HepG2 (cell line): ENCODE data around the gene LCN2.

Experiments
- BATF2 ChIP-seq: sonication (generic); formaldehyde crosslinking; IDR thresholded peaks from 2 replicates; pipeline ENCODE4 v1.8.0; 2022; ENCODE audit warnings: mild to moderate bottlenecking, missing genetic modification reagents, moderate library complexity
- CTCF ChIP-seq: sonication (generic); formaldehyde crosslinking; IDR thresholded peaks from 2 replicates; pipeline ENCODE4 v1.5.0; 2020; ENCODE audit warnings: mild to moderate bottlenecking, missing genetic modification reagents, moderate library complexity
- EZH2 ChIP-seq: conservative IDR thresholded peaks from 2 replicates; pipeline ENCODE4 v1.6.1; 2012; ENCODE audit warnings: mild to moderate bottlenecking, low read depth, low read length, moderate library complexity
- MXI1 ChIP-seq: IDR thresholded peaks from 3 replicates; pipeline ENCODE4 v1.6.1; 2012; ENCODE audit warnings: low read depth, low read length, inconsistent platforms, borderline replicate concordance
- SNAI1 ChIP-seq: sonication (generic); formaldehyde crosslinking; IDR thresholded peaks from 2 replicates; pipeline ENCODE4 v1.5.0; 2020; ENCODE audit warnings: mild to moderate bottlenecking, missing genetic modification reagents, borderline replicate concordance
- STAT6 ChIP-seq: sonication (generic); formaldehyde crosslinking; IDR thresholded peaks from 2 replicates; pipeline ENCODE4 v1.4.0; 2020; ENCODE audit warnings: missing genetic modification reagents, mild to moderate bottlenecking, borderline replicate concordance
- ZBTB33 ChIP-seq: sonication (generic); formaldehyde crosslinking; IDR thresholded peaks from 2 replicates; pipeline ENCODE4 v1.4.0; 2020; ENCODE audit warnings: missing genetic modification reagents
- ZFP82 ChIP-seq: sonication (generic); formaldehyde crosslinking; IDR thresholded peaks from 2 replicates; pipeline ENCODE4 v1.5.1; 2020; ENCODE audit warnings: mild to moderate bottlenecking, missing genetic modification reagents, borderline replicate concordance
- ZNF207 ChIP-seq: fragments of 450-650 bp; IDR thresholded peaks from 2 replicates; pipeline ENCODE4 v1.6.1; 2016; ENCODE audit warnings: antibody characterized with exemption, borderline replicate concordance
- ZNF256 ChIP-seq: sonication (generic); formaldehyde crosslinking; conservative IDR thresholded peaks from 2 replicates; pipeline ENCODE4 v1.4.0; 2020; ENCODE audit warnings: missing genetic modification reagents
- ZNF580 ChIP-seq: IDR thresholded peaks from 2 replicates; pipeline ENCODE4 v1.6.1; 2016; ENCODE audit warnings: low read depth, borderline replicate concordance

- TF ChIP-seq BATF2 (CRISPR knock-in tag) (no peak), ZNF207 (no peak), MXI1 (no peak), ZNF580 (CRISPR knock-in tag) (no peak), SNAI1 (CRISPR knock-in tag) (no peak), CTCF (CRISPR knock-in tag) (no peak), ZFP82 (no peak), EZH2 (no peak), STAT6 (no peak), ZBTB33 (CRISPR knock-in tag) (no peak), ZNF256 (CRISPR knock-in tag) (no peak)
Measured at GRCh38 chr9:128136816-128137793, 12.1 kb upstream of the LCN2 start.
